Esophagus squamous epithelium (tissue), 5 donors: ENCODE results near the gene ARHGEF11. TPM values are rescaled to one million over a fixed set of nuclear protein-coding genes. Genes with fewer than 3 reads are reported as not detected.

Source experiments
- DNase-seq: peaks from one replicate; lab custom pipeline; 2025; lab: John Stamatoyannopoulos, UW
- H3K27ac ChIP-seq, 4 donors: fragments of 200-600 bp; sonication (generic); one replicate each; pipeline ENCODE4 v1.5.1; 2016 to 2019; ENCODE audit warnings: mild to moderate bottlenecking in 1 of 4
- H3K27me3 ChIP-seq, 4 donors: fragments of 200-600 bp; sonication (generic); 1 replicate in 3 of 4; 2 replicates in 1 of 4; pipeline versions ENCODE4 v1.5.1 to v1.6.0; 2017 to 2021; ENCODE audit warnings: antibody characterized with exemption in 1 of 4
- H3K36me3 ChIP-seq, 3 donors: fragments of 200-600 bp; sonication (generic); one replicate each; pipeline ENCODE4 v1.5.1; 2016 to 2019
- H3K4me1 ChIP-seq, 3 donors: fragments of 200-600 bp; sonication (generic); one replicate each; pipeline ENCODE4 v1.5.1; 2017 to 2019
- H3K4me3 ChIP-seq, 4 donors: fragments of 200-600 bp; sonication (generic); 1 replicate in 3 of 4; 2 replicates in 1 of 4; pipeline ENCODE4 v1.5.1; 2016 to 2019; ENCODE audit warnings: mild to moderate bottlenecking in 2 of 4, moderate library complexity in 1 of 4
- H3K9me3 ChIP-seq, 3 donors: fragments of 200-600 bp; sonication (generic); one replicate each; pipeline ENCODE4 v1.5.1; 2016 to 2019
- CTCF ChIP-seq, 6 experiments: fragments of 450-650 bp in 4 of 6; fragments of 200-600 bp in 2 of 6; sonication (generic) in 2 of 6; IDR thresholded peaks; one replicate each; pipeline ENCODE4 v1.5.1; 2016 to 2019; ENCODE audit warnings: antibody characterized with exemption in 6 of 6, mild to moderate bottlenecking in 4 of 6, moderate library complexity in 4 of 6
- POLR2A ChIP-seq, 4 donors: fragments of 450-650 bp; IDR thresholded peaks; one replicate each; pipeline ENCODE4 v1.6.1; 2017; ENCODE audit warnings: antibody characterized with exemption in 4 of 4, mild to moderate bottlenecking in 4 of 4, moderate library complexity in 3 of 4
- WGBS, 2 donors: methylation state at CpG; one replicate each; pipeline ENCODE4 v1.1.5; 2018; 5-methylcytosine and 5-hydroxymethylcytosine counted together
- intact Hi-C: fragments of 100-400 bp; cut with DNase I; formaldehyde crosslinking; loops from one replicate; pipeline ENCODE4 v1.15.0; 2022
- total RNA-seq, 4 donors: library from RNA; depleted of rRNA; stranded (reverse); fragments of >200 nt; gene quantifications; one replicate each; pipeline ENCODE4 v1.1.0, GENCODE V29; 2016
- donor health status: DM: yes; HTN: yes; CAD: no.

ARHGEF11 gene
- total RNA-seq, 4 donors from 2014 or later, result 15.5 to 24.2 (median 19.4) TPM

- peak overlapping the region in 2 of 4 donors; percentile 4 to 44 for H3K27ac ChIP-seq
Observed at GRCh38 chr1:156901590-156901900, 144.0 kb downstream of the ARHGEF11 start.

DNA sequence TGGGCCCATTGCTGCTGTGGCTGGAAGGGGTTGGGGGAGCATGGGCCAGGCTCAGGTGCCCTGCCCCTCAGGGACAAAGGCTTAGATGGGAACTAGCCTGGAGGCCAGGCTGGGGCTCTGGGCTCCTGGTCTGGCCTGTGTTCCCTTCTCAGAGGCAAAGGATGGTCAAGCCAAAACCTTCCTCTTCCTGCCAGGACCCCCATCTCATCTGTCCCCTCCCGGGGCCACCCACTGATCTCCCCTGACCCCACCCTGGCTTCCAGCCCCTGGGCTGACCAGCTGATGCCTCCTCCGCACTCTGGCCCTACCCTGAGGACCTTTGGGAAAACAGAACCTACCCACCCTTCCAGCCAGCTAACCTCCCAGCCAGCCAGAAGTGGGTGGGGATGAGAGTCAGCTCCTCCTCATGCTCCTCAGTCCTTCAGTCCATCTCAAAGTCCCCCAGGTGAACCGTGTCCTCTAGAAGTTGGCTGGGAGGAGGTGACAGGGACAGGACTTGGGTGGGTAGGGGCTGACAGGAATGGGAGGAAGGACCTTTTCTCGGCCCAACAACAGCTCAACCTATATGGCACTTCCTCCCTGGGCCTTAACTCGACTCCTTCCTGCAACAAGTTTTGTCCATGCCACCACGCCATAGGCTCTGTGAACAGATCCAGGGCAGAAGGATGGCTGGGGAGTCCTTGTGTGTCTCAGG lies 144.5 kb downstream of the ARHGEF11 start:
- DNase-seq, result no peak
- peaks cover 0 to 28% (median 0%) of the 10 kb centered on the region in 4 donors for H3K27me3 ChIP-seq
- H3K36me3 ChIP-seq, result peaks cover 0 to 1% (median 0%) of the 10 kb centered on the region in 3 donors
- no peaks in the 10 kb centered on the region for H3K9me3 ChIP-seq
- intact Hi-C loops, result no loop called here
- peaks cover 10 to 79% (median 40%) of the 10 kb centered on the region in 3 donors for H3K4me1 ChIP-seq
- no peak overlapping the region for H3K4me3 ChIP-seq
- 61 to 82% methylated on average over 3 to 4 of the region's 6 CpGs for WGBS, 2 donors
- TF ChIP-seq CTCF (IDR thresholded peaks at IDR 0.05) (no peak), POLR2A (IDR thresholded peaks at IDR 0.05) (no peak)
- peak overlapping the region in 2 of 4 donors; percentile 4 to 44 for H3K27ac ChIP-seq

More at GRCh38 chr1:156901590-156901900, 144.0 kb downstream of the ARHGEF11 start:
- Histone ChIP-seq H3K9me3 (no peaks in the 10 kb centered on the region), H3K36me3 (peaks cover 0 to 6% (median 0%) of the 10 kb centered on the region in 3 donors), H3K27me3 (peaks cover 0 to 33% (median 0%) of the 10 kb centered on the region in 4 donors), H3K4me1 (peaks cover 10 to 74% (median 36%) of the 10 kb centered on the region in 3 donors), H3K4me3 (no peak overlapping the region)
- WGBS, 2 donors, result 73 to 90% methylated on average over 3 to 4 of the region's 4 CpGs
- TF ChIP-seq CTCF (IDR thresholded peaks at IDR 0.05) (no peak), POLR2A (IDR thresholded peaks at IDR 0.05) (no peak)
- intact Hi-C loops, result no loop called here
- no peak for DNase-seq

DNA sequence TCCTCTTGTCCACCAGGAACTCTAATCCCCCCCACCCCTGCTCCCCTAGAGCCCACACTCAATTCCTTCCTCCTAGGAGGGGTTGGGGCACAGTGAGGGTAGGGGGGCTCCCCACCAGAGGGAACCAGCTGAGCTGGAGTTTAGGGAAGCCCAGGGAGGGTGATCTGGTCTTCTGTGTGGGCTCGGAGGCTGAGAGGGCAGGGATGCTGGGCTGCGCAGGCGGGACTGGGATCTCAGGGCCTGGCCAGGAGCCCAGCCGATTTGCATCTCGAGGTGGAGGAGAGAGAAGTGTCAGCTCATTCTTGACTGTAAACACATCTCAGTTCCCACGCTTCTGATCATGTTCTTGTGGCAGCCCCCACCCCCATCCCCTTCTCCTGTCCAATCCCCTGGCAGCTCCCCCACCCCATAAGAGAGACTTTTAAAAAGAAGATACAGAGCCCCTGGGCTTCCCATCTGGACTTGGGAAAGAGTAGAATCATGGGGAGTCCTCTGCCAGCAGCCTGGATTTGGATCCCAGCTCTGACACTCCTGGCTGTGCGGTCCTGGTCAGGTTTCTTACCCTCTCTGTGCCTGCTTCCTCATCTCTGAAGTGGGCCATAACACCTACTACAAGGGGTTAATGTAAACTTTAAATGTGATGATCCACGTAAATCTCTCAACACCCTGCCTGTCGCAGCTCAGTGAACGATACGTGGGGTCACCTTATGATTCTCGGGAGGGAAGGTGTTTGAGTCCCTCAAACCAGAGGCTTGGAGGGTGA lies 145.4 kb downstream of the ARHGEF11 start:
- peak overlapping the region in 1 of 4 donors; percentile 28 for H3K27ac ChIP-seq
- no peak for DNase-seq
- no peaks in the 10 kb centered on the region for H3K36me3 ChIP-seq
- TF ChIP-seq CTCF (IDR thresholded peaks at IDR 0.05) (no peak), POLR2A (IDR thresholded peaks at IDR 0.05) (no peak)
- peaks cover 0 to 25% (median 0%) of the 10 kb centered on the region in 4 donors for H3K27me3 ChIP-seq
- H3K4me3 ChIP-seq, result no peak overlapping the region
- H3K4me1 ChIP-seq, result peaks cover 10 to 88% (median 40%) of the 10 kb centered on the region in 3 donors
- WGBS, 2 donors, result 77 to 80% methylated on average over 2 to 8 of the region's 12 CpGs
- no peaks in the 10 kb centered on the region for H3K9me3 ChIP-seq
- intact Hi-C loops, result no loop called here

DNA sequence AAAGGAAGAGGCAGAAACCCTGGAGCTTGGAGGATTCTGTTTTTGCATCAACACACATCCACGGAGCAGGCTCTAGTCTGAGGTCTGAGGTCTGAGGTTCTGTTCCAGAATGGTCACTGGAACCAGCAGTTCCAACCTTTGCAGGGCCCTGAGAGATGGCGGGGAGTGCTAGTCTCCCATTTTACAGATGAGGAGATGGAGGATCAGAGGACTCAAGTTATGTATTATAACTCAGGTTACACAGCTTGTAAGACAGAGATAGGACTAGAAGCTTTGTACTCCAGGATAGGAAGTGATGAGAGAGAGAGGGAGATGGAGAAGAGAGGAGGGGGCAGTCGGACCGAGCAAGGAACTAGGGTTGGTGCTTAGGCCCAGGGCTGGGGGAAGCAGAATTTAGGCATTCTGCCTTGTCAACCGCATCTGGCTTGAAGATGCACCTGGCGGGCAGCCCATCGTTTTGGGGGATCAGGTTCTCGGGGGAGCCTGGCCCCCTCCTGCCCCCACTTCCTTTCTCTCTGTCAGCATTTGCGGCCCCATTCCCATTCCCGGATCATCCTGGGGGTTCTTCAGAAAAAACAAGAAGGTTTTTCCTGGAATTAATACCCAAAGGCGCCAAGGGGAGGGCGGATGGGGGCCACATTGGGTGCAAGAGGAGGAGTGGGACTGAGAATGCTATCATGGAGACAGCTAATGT lies 146.4 kb downstream of the ARHGEF11 start:
- TF ChIP-seq CTCF (IDR thresholded peaks at IDR 0.05) (no peak), POLR2A (IDR thresholded peaks at IDR 0.05) (no peak)
- H3K9me3 ChIP-seq, result no peaks in the 10 kb centered on the region
- H3K27ac ChIP-seq, result peak overlapping the region in 2 of 4 donors; percentile 28 to 87
- no peak overlapping the region for H3K4me3 ChIP-seq
- intact Hi-C loops, result no loop called here
- no peak for DNase-seq
- peaks cover 10 to 89% (median 40%) of the 10 kb centered on the region in 3 donors for H3K4me1 ChIP-seq
- H3K36me3 ChIP-seq, result no peaks in the 10 kb centered on the region
- WGBS, 2 donors, result 74 to 86% methylated on average over 11 to 12 of the region's 12 CpGs
- peaks cover 0 to 33% (median 0%) of the 10 kb centered on the region in 4 donors for H3K27me3 ChIP-seq
